ACHN (cell line): ENCODE data around the gene YES1.
"Not testable (repeated sequence)": the region's sequence is repeated elsewhere in the genome, so short reads cannot be mapped to it uniquely, and the experiment has no call there.

Experiments
- DNase-seq: peaks from one replicate; pipeline ENCODE4 v3.0.0-alpha.2; 2015
- in situ Hi-C: cut with HindIII; loops from 2 replicates; pipeline ENCODE4 v1.10.0; 2017; ENCODE audit warnings: low sequenced_read_pairs, low pct_ligation_motif_present, low pct_unique_long_range_greater_than_20kb

Gene YES1

GRCh38 chr18:805008-805754 is 6.9 kb downstream of the YES1 start:
- DNase-seq, result peak; percentile 15
- in situ Hi-C loops, result no loop called here

GRCh38 chr18:801137-801536 is 10.9 kb downstream of the YES1 start:
- in situ Hi-C loops, result no loop called here
- DNase-seq, result no peak

GRCh38 chr18:799943-800342 is 12.1 kb downstream of the YES1 start:
- in situ Hi-C loops, result no loop called here
- DNase-seq, result no peak

GRCh38 chr18:795383-795782 is 16.7 kb downstream of the YES1 start:
- DNase-seq, result not testable (repeated sequence)

GRCh38 chr18:789397-789796 is 22.6 kb downstream of the YES1 start:
- in situ Hi-C loops, result no loop called here
- DNase-seq, result no peak

More at GRCh38 chr18:795383-795782, 16.7 kb downstream of the YES1 start:
- in situ Hi-C loops, result not testable (repeated sequence)

GRCh38 chr18:785242-785641 is 26.8 kb downstream of the YES1 start:
- in situ Hi-C loops, result no loop called here
- DNase-seq, result no peak

GRCh38 chr18:784470-785172 is 27.4 kb downstream of the YES1 start:
- in situ Hi-C loops, result no loop called here
- DNase-seq, result no peak

- in situ Hi-C loops, result no loop called here
- no peak for DNase-seq
Measured at GRCh38 chr18:778194-778927, 33.7 kb downstream of the YES1 start.

- DNase-seq, result no peak
- in situ Hi-C loops, result no loop called here
Measured at GRCh38 chr18:777021-777420, 35.0 kb downstream of the YES1 start.

- DNase-seq, in situ Hi-C loops: not testable (repeated sequence)
Measured at GRCh38 chr18:776044-776443, 36.0 kb downstream of the YES1 start.

- no peak for DNase-seq
- in situ Hi-C loops, result no loop called here
Measured at GRCh38 chr18:774811-775210, 37.2 kb downstream of the YES1 start.

GRCh38 chr18:773980-774624 is 37.9 kb downstream of the YES1 start:
- in situ Hi-C loops, result no loop called here
- no peak for DNase-seq

- no peak for DNase-seq
Measured at GRCh38 chr18:770583-770961, 41.5 kb downstream of the YES1 start.

GRCh38 chr18:767961-768360 is 44.1 kb downstream of the YES1 start:
- in situ Hi-C loops, result no loop called here
- DNase-seq, result no peak

More at GRCh38 chr18:770583-770961, 41.5 kb downstream of the YES1 start:
- in situ Hi-C loops, result no loop called here

GRCh38 chr18:767084-767882 is 44.8 kb downstream of the YES1 start:
- no peak for DNase-seq
- in situ Hi-C loops, result no loop called here

- DNase-seq, result no peak
- in situ Hi-C loops, result no loop called here
Measured at GRCh38 chr18:766550-766860, 45.5 kb downstream of the YES1 start.

- in situ Hi-C loops, result no loop called here
- DNase-seq, result no peak
Measured at GRCh38 chr18:765764-766549, 46.1 kb downstream of the YES1 start.

- DNase-seq, in situ Hi-C loops: not testable (repeated sequence)
Measured at GRCh38 chr18:759864-760263, 52.2 kb downstream of the YES1 start.
